ENCODE measurements around the gene PROX1.

DNA sequence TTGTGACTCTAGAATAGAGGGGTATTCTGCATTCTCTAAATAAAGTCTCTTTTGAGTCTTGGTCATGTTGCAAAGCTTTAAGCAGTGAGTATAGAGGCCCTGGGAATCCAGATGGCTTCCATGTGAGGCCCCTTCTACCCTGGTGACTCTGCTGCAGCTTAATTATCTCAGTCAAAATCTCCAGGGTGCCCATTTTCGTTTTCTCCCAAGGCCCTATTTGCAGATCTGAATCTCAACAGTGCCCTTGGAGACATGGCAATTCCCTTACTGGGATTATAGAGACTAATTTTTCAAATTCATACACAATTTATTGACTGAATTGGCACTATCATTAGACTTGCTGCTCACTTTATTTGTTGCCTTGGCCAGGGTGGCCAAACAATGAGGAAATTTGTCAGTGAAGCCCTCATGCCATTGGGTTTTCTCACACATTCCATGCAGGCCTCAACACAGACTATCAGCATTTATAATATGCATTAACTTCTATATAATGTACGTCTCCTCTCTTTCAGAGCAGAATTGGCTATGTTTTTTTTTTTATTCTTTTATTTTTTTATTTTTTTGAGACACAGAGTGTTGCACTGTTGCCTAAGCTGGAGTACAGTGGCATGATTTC is 35.1 kb downstream of the PROX1 start:
- TF ChIP-seq, protein P1, sequence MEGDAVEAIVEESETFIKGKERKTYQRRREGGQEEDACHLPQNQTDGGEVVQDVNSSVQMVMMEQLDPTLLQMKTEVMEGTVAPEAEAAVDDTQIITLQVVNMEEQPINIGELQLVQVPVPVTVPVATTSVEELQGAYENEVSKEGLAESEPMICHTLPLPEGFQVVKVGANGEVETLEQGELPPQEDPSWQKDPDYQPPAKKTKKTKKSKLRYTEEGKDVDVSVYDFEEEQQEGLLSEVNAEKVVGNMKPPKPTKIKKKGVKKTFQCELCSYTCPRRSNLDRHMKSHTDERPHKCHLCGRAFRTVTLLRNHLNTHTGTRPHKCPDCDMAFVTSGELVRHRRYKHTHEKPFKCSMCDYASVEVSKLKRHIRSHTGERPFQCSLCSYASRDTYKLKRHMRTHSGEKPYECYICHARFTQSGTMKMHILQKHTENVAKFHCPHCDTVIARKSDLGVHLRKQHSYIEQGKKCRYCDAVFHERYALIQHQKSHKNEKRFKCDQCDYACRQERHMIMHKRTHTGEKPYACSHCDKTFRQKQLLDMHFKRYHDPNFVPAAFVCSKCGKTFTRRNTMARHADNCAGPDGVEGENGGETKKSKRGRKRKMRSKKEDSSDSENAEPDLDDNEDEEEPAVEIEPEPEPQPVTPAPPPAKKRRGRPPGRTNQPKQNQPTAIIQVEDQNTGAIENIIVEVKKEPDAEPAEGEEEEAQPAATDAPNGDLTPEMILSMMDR (conservative IDR thresholded peaks at IDR 0.05 in 1 of 2, IDR thresholded peaks at IDR 0.05 in 1 of 2; ENCODE audit: low read depth in 1 of 2, low read length in 2 of 2) = no peak
- no peak for TF ChIP-seq EZH2 (IDR thresholded peaks at IDR 0.05; ENCODE audit: low read length, missing control alignments)
